ENCODE measurements around the gene PARD3. TPM values are rescaled to one million over a fixed set of nuclear protein-coding genes. Genes with fewer than 3 reads are reported as not detected.

PARD3 gene
- total and polyA plus RNA-seq, 2 donors (not counting 1 experiment from before 2014, with no cell fraction given), result 24.0 to 46.4 TPM

- Histone ChIP-seq H3K9ac (ENCODE audit: insufficient read depth, low read length) (no peak overlapping the region), H3K79me2 (ENCODE audit: control insufficient read depth, insufficient read depth, low read length) (no peaks in the 10 kb centered on the region), H3K27ac (ENCODE audit: insufficient read depth, low read length) (no peak overlapping the region), H3K27me3 (ENCODE audit: control insufficient read depth, insufficient read depth, low read length) (no peaks in the 10 kb centered on the region), H3K36me3 (ENCODE audit: control insufficient read depth, insufficient read depth, low read length) (no peaks in the 10 kb centered on the region), H2AFZ (ENCODE audit: low read length) (no peak overlapping the region), H3K4me2 (ENCODE audit: extremely low read depth, insufficient read depth, low read length) (no peak overlapping the region), H3K4me1 (ENCODE audit: control insufficient read depth, extremely low read depth, insufficient read depth, low read length) (no peaks in the 10 kb centered on the region), H4K20me1 (ENCODE audit: control insufficient read depth, extremely low read depth, insufficient read depth, low read length) (no peaks in the 10 kb centered on the region), H3K4me3 (replicated peaks in 1 of 4; ENCODE audit: control extremely low read depth in 1 of 4, insufficient read depth in 1 of 4, low read depth in 3 of 4, low read length in 4 of 4) (no peak overlapping the region), H3K9me3 (ENCODE audit: control insufficient read depth, insufficient read depth, low read depth, low read length) (no peaks in the 10 kb centered on the region)
- DNase-seq (ENCODE audit: low read depth in 2 of 2), result no peak
- TF ChIP-seq CTCF (conservative IDR thresholded peaks at IDR 0.05 in 1 of 2, IDR thresholded peaks at IDR 0.05 in 1 of 2; ENCODE audit: low read depth in 1 of 2, low read length in 2 of 2), result no peak
- no peak for TF ChIP-seq EZH2 (IDR thresholded peaks at IDR 0.05; ENCODE audit: low read length, missing control alignments)
Measured at GRCh38 chr10:34681933-34682332, 133.2 kb downstream of the PARD3 start.

GRCh38 chr10:34679177-34679576, 135.9 kb downstream of the PARD3 start:
- H3K27ac ChIP-seq (ENCODE audit: insufficient read depth, low read length), result no peak overlapping the region
- no peaks in the 10 kb centered on the region for H3K4me1 ChIP-seq (ENCODE audit: control insufficient read depth, extremely low read depth, insufficient read depth, low read length)
- no peaks in the 10 kb centered on the region for H3K36me3 ChIP-seq (ENCODE audit: control insufficient read depth, insufficient read depth, low read length)
- no peaks in the 10 kb centered on the region for H3K27me3 ChIP-seq (ENCODE audit: control insufficient read depth, insufficient read depth, low read length)
- no peak for DNase-seq (ENCODE audit: low read depth in 2 of 2)
- no peak overlapping the region for H3K4me2 ChIP-seq (ENCODE audit: extremely low read depth, insufficient read depth, low read length)
- no peaks in the 10 kb centered on the region for H3K79me2 ChIP-seq (ENCODE audit: control insufficient read depth, insufficient read depth, low read length)
- no peak overlapping the region for H3K4me3 ChIP-seq (replicated peaks in 1 of 4; ENCODE audit: control extremely low read depth in 1 of 4, insufficient read depth in 1 of 4, low read depth in 3 of 4, low read length in 4 of 4)
- no peak overlapping the region for H3K9ac ChIP-seq (ENCODE audit: insufficient read depth, low read length)
- H4K20me1 ChIP-seq (ENCODE audit: control insufficient read depth, extremely low read depth, insufficient read depth, low read length), result no peaks in the 10 kb centered on the region
- H2AFZ ChIP-seq (ENCODE audit: low read length), result no peak overlapping the region
- TF ChIP-seq EZH2 (IDR thresholded peaks at IDR 0.05; ENCODE audit: low read length, missing control alignments) (no peak), CTCF (conservative IDR thresholded peaks at IDR 0.05 in 1 of 2, IDR thresholded peaks at IDR 0.05 in 1 of 2; ENCODE audit: low read depth in 1 of 2, low read length in 2 of 2) (no peak)
- no peaks in the 10 kb centered on the region for H3K9me3 ChIP-seq (ENCODE audit: control insufficient read depth, insufficient read depth, low read depth, low read length)

GRCh38 chr10:34677591-34677990, 137.5 kb downstream of the PARD3 start:
- no peak overlapping the region for H2AFZ ChIP-seq (ENCODE audit: low read length)
- no peaks in the 10 kb centered on the region for H3K79me2 ChIP-seq (ENCODE audit: control insufficient read depth, insufficient read depth, low read length)
- H3K9ac ChIP-seq (ENCODE audit: insufficient read depth, low read length), result no peak overlapping the region
- no peaks in the 10 kb centered on the region for H4K20me1 ChIP-seq (ENCODE audit: control insufficient read depth, extremely low read depth, insufficient read depth, low read length)
- no peak overlapping the region for H3K4me2 ChIP-seq (ENCODE audit: extremely low read depth, insufficient read depth, low read length)
- no peak for TF ChIP-seq EZH2 (IDR thresholded peaks at IDR 0.05; ENCODE audit: low read length, missing control alignments)
- TF ChIP-seq CTCF (conservative IDR thresholded peaks at IDR 0.05 in 1 of 2, IDR thresholded peaks at IDR 0.05 in 1 of 2; ENCODE audit: low read depth in 1 of 2, low read length in 2 of 2), result no peak
- H3K4me3 ChIP-seq (replicated peaks in 1 of 4; ENCODE audit: control extremely low read depth in 1 of 4, insufficient read depth in 1 of 4, low read depth in 3 of 4, low read length in 4 of 4), result no peak overlapping the region
- no peaks in the 10 kb centered on the region for H3K27me3 ChIP-seq (ENCODE audit: control insufficient read depth, insufficient read depth, low read length)
- DNase-seq (ENCODE audit: low read depth in 2 of 2), result no peak
- no peaks in the 10 kb centered on the region for H3K36me3 ChIP-seq (ENCODE audit: control insufficient read depth, insufficient read depth, low read length)
- no peaks in the 10 kb centered on the region for H3K4me1 ChIP-seq (ENCODE audit: control insufficient read depth, extremely low read depth, insufficient read depth, low read length)
- no peak overlapping the region for H3K27ac ChIP-seq (ENCODE audit: insufficient read depth, low read length)
- no peaks in the 10 kb centered on the region for H3K9me3 ChIP-seq (ENCODE audit: control insufficient read depth, insufficient read depth, low read depth, low read length)

Measured in fibroblast of lung (primary cell).